Measurements from ENCODE around the gene LMF1. TPM values are rescaled to one million over a fixed set of nuclear protein-coding genes. Genes with fewer than 3 reads are reported as not detected.

The LMF1 gene
- total RNA-seq, 2 donors from 2014 or later, result 86.1 to 87.5 TPM

GRCh38 chr16:894841-895240 lies 75.9 kb downstream of the LMF1 start:
- no peaks in the 10 kb centered on the region for H3K36me3 ChIP-seq
- TF ChIP-seq CTCF (IDR thresholded peaks at IDR 0.05) (no peak), POLR2AphosphoS5 (IDR thresholded peaks at IDR 0.05) (no peak), POLR2A (IDR thresholded peaks at IDR 0.05) (no peak)

GRCh38 chr16:894136-894535 lies 76.6 kb downstream of the LMF1 start:
- intact Hi-C loops (cut with DNase I), result no loop called here

More at GRCh38 chr16:894841-895240, 75.9 kb downstream of the LMF1 start:
- Histone ChIP-seq H3K9me3 (no peaks in the 10 kb centered on the region), H3K27ac (no peak overlapping the region), H3K4me3 (no peak overlapping the region), H3K27me3 (replicated peaks; ENCODE audit: insufficient read depth) (no peaks in the 10 kb centered on the region), H3K4me1 (replicated peaks) (no peaks in the 10 kb centered on the region)
- intact Hi-C loops (cut with DNase I), result no loop called here
- DNase-seq (ENCODE audit: low spot score), result no peak
- WGBS, result 92% methylated on average over 24 of the region's 24 CpGs

GRCh38 chr16:893360-893759 lies 77.4 kb downstream of the LMF1 start:
- H3K36me3 ChIP-seq, result no peaks in the 10 kb centered on the region
- intact Hi-C loops (cut with DNase I), result no loop called here
- TF ChIP-seq POLR2A (IDR thresholded peaks at IDR 0.05) (no peak), POLR2AphosphoS5 (IDR thresholded peaks at IDR 0.05) (no peak), CTCF (IDR thresholded peaks at IDR 0.05) (no peak)
- H3K27ac ChIP-seq, result no peak overlapping the region
- H3K4me1 ChIP-seq (replicated peaks), result no peaks in the 10 kb centered on the region
- no peak for DNase-seq (ENCODE audit: low spot score)
- WGBS, result 89% methylated on average over 17 of the region's 18 CpGs
- H3K9me3 ChIP-seq, result no peaks in the 10 kb centered on the region
- H3K4me3 ChIP-seq, result no peak overlapping the region
- H3K27me3 ChIP-seq (replicated peaks; ENCODE audit: insufficient read depth), result no peaks in the 10 kb centered on the region

More at GRCh38 chr16:894136-894535, 76.6 kb downstream of the LMF1 start:
- no peaks in the 10 kb centered on the region for H3K27me3 ChIP-seq (replicated peaks; ENCODE audit: insufficient read depth)
- 84% methylated on average over 27 of the region's 27 CpGs for WGBS
- H3K9me3 ChIP-seq, result no peaks in the 10 kb centered on the region
- H3K36me3 ChIP-seq, result no peaks in the 10 kb centered on the region
- H3K4me3 ChIP-seq, result no peak overlapping the region
- H3K4me1 ChIP-seq (replicated peaks), result no peaks in the 10 kb centered on the region
- DNase-seq (ENCODE audit: low spot score), result no peak
- TF ChIP-seq CTCF (IDR thresholded peaks at IDR 0.05), result no peak
- no peak for TF ChIP-seq POLR2A (IDR thresholded peaks at IDR 0.05)
- TF ChIP-seq POLR2AphosphoS5 (IDR thresholded peaks at IDR 0.05), result no peak
- H3K27ac ChIP-seq, result no peak overlapping the region

GRCh38 chr16:892536-893255 lies 78.1 kb downstream of the LMF1 start:
- Histone ChIP-seq H3K4me1 (replicated peaks) (no peaks in the 10 kb centered on the region), H3K4me3 (no peak overlapping the region), H3K36me3 (no peaks in the 10 kb centered on the region), H3K9me3 (no peaks in the 10 kb centered on the region), H3K27ac (no peak overlapping the region), H3K27me3 (replicated peaks; ENCODE audit: insufficient read depth) (no peaks in the 10 kb centered on the region)
- WGBS, result 87% methylated on average over 35 of the region's 35 CpGs
- DNase-seq (ENCODE audit: low spot score), result no peak
- TF ChIP-seq CTCF (IDR thresholded peaks at IDR 0.05) (no peak), POLR2AphosphoS5 (IDR thresholded peaks at IDR 0.05) (no peak), POLR2A (IDR thresholded peaks at IDR 0.05) (no peak)
- intact Hi-C loops (cut with DNase I), result no loop called here

GRCh38 chr16:892006-892405 lies 78.8 kb downstream of the LMF1 start:
- Histone ChIP-seq H3K9me3 (no peaks in the 10 kb centered on the region), H3K27me3 (replicated peaks; ENCODE audit: insufficient read depth) (no peaks in the 10 kb centered on the region), H3K36me3 (no peaks in the 10 kb centered on the region), H3K4me1 (replicated peaks) (no peaks in the 10 kb centered on the region), H3K4me3 (no peak overlapping the region), H3K27ac (no peak overlapping the region)
- TF ChIP-seq POLR2AphosphoS5 (IDR thresholded peaks at IDR 0.05) (no peak), CTCF (IDR thresholded peaks at IDR 0.05) (no peak)
- DNase-seq (ENCODE audit: low spot score), result no peak
- intact Hi-C loops (cut with DNase I), result no loop called here
- WGBS, result 90% methylated on average over 19 of the region's 19 CpGs

Measured in prostate gland (tissue), 2 donors.